Upper lobe of left lung (tissue), 6 donors: ENCODE measurements around the gene AZU1. TPM values are rescaled to one million over a fixed set of nuclear protein-coding genes. Genes with fewer than 3 reads are reported as not detected.
"Not testable (repeated sequence)": the region's sequence is repeated elsewhere in the genome, so short reads cannot be mapped to it uniquely, and the experiment has no call there.

Source experiments
- ATAC-seq, 2 donors: fragments of 200-7000 bp; cut with Tn5 transposase; one replicate each; pipeline ENCODE4 v1.9.1; 2022; ENCODE audit warnings: mild to moderate bottlenecking in 2 of 2, moderate library complexity in 2 of 2; ENCODE audit not compliant: low FRiP score in 2 of 2
- DNase-seq, 2 donors: peaks; one replicate each; pipeline ENCODE4 v3.0.0-alpha.2; 2019 to 2020
- H3K27ac ChIP-seq, 4 donors: fragments of 200-600 bp; sonication (generic); one replicate each; pipeline ENCODE4 v1.5.1; 2016 to 2019
- H3K27me3 ChIP-seq, 4 donors: fragments of 200-600 bp; sonication (generic); one replicate each; pipeline ENCODE4 v1.5.1; 2017 to 2019
- H3K36me3 ChIP-seq, 4 donors: fragments of 200-600 bp; sonication (generic); one replicate each; pipeline ENCODE4 v1.5.1; 2016 to 2019
- H3K4me1 ChIP-seq, 4 donors: fragments of 200-600 bp; sonication (generic); one replicate each; pipeline ENCODE4 v1.5.1; 2018 to 2019
- H3K4me3 ChIP-seq, 4 donors: fragments of 200-600 bp; sonication (generic); one replicate each; pipeline ENCODE4 v1.5.1; 2017 to 2019; ENCODE audit warnings: mild to moderate bottlenecking in 2 of 4, moderate library complexity in 1 of 4
- H3K9me3 ChIP-seq, 4 donors: fragments of 200-600 bp; sonication (generic); one replicate each; pipeline ENCODE4 v1.5.1; 2018 to 2019
- EP300 ChIP-seq, 4 donors: sonication (generic); formaldehyde crosslinking; IDR thresholded peaks; one replicate each; pipeline ENCODE4 v1.5.1; 2017; ENCODE audit warnings: antibody characterized with exemption in 4 of 4, control low read depth in 2 of 4
- POLR2A ChIP-seq, 4 donors: fragments of 450-650 bp; IDR thresholded peaks; one replicate each; pipeline ENCODE4 v1.5.1; 2016 to 2017; ENCODE audit warnings: antibody characterized with exemption in 4 of 4, mild to moderate bottlenecking in 2 of 4
- POLR2AphosphoS5 ChIP-seq, 2 donors: sonication (generic); formaldehyde crosslinking; IDR thresholded peaks; one replicate each; pipeline ENCODE4 v1.5.1; 2017; ENCODE audit warnings: antibody characterized with exemption in 2 of 2
- WGBS, 2 donors: methylation state at CpG; one replicate each; pipeline ENCODE4 v1.1.5; 2017 to 2018; 5-methylcytosine and 5-hydroxymethylcytosine counted together
- total RNA-seq, 6 donors: library from RNA; depleted of rRNA in 4 of 6; stranded (reverse); fragments of >200 nt in 4 of 6; gene quantifications; one replicate each; pipeline versions ENCODE4 v1.1.0 to v1.2.1, GENCODE V29; 2016 to 2021
- TF ChIP-seq, protein P1 (sequence below), 6 experiments: fragments of 450-650 bp in 4 of 6; fragments of 200-600 bp in 2 of 6; sonication (generic) in 2 of 6; IDR thresholded peaks; one replicate each; pipeline ENCODE4 v1.5.1; 2016 to 2019; ENCODE audit warnings: antibody characterized with exemption in 6 of 6
- donor health status: DM: no; HTN: no; CAD: no; lungs with moderate emphysema.
- donor health status: DM: no; HTN: yes; CAD: no; lungs with severe emphysema.

AZU1 gene
- total RNA-seq, 6 donors from 2014 or later: 2.0 to 13.6 (median 5.3) TPM

DNA sequence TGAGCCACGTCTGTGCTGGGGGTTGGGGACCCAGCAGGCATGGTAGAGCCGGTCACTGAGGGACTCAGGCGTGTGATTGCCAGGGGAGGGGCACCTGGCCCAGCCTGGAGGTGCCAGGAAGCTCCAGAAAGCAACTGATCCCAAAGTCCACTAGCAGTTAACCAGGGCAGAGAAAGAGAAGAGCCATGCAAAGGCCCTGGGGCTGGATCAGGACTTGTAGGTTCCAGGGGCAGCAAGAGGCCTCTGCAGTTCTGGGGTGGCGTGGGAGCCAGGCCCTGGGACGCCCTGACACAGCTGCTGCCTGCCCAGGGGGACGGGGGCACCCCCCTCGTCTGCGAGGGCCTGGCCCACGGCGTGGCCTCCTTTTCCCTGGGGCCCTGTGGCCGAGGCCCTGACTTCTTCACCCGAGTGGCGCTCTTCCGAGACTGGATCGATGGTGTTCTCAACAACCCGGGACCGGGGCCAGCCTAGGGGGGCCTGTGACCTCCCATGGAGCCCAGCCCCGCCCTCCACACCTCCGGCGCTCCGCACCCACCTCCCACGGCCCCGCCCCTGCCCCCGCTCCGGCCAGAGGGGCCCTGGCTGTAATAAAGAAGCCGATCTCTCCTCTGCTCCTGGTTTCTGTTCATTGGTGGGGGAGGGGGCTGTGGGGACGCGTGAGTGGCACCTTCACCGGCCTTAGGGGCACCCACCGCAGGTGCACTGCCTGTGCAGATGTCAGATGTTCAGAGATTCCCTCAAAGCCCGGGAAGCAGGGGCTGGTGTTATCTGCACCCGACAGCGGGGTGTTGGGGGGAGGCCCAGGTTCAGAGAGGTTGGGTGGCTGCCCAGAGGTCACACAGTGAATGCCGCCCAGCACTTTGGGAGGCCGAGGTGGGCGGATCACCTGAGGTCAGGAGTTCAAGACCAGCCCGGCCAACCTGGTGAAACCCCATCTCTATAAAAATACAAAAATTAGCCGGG lies 4.1 kb downstream of the AZU1 start:
- TF ChIP-seq, protein P1, sequence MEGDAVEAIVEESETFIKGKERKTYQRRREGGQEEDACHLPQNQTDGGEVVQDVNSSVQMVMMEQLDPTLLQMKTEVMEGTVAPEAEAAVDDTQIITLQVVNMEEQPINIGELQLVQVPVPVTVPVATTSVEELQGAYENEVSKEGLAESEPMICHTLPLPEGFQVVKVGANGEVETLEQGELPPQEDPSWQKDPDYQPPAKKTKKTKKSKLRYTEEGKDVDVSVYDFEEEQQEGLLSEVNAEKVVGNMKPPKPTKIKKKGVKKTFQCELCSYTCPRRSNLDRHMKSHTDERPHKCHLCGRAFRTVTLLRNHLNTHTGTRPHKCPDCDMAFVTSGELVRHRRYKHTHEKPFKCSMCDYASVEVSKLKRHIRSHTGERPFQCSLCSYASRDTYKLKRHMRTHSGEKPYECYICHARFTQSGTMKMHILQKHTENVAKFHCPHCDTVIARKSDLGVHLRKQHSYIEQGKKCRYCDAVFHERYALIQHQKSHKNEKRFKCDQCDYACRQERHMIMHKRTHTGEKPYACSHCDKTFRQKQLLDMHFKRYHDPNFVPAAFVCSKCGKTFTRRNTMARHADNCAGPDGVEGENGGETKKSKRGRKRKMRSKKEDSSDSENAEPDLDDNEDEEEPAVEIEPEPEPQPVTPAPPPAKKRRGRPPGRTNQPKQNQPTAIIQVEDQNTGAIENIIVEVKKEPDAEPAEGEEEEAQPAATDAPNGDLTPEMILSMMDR (IDR thresholded peaks at IDR 0.05): no peak
- TF ChIP-seq POLR2AphosphoS5 (IDR thresholded peaks at IDR 0.05) (no peak), EP300 (IDR thresholded peaks at IDR 0.05) (no peak)
- peaks cover 0 to 4% (median 0%) of the 10 kb centered on the region in 4 donors for H3K27me3 ChIP-seq

DNA sequence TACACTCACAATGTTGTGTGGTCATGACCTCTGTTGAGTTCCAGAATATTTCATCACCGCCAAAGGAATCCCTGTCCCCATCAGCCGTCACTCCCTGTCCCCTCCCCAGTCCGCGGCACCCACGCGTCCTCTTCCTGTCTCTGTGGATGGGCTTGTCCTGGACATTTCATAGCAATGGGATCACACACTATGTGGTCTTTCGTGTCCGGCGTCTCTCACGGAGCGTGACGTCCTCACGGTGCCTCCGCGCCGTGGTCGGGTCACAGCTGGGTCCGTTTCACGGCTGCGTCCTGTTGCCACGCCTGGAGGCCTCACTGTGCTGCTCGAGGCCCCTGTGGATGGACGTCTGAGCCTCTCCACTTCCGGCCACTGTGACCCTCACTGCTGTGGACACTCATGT lies 6.6 kb downstream of the AZU1 start:
- TF ChIP-seq, protein P1 (IDR thresholded peaks at IDR 0.05): no peak
- TF ChIP-seq POLR2A (IDR thresholded peaks at IDR 0.05) (no peak), POLR2AphosphoS5 (IDR thresholded peaks at IDR 0.05) (peak in 1 of 2 donors; percentile 9), EP300 (IDR thresholded peaks at IDR 0.05) (no peak)
- Histone ChIP-seq H3K27me3 (peaks cover 0 to 4% (median 0%) of the 10 kb centered on the region in 4 donors), H3K36me3 (no peaks in the 10 kb centered on the region), H3K4me3 (no peak overlapping the region), H3K4me1 (peaks cover 0 to 4% (median 1%) of the 10 kb centered on the region in 4 donors), H3K27ac (no peak overlapping the region), H3K9me3 (no peaks in the 10 kb centered on the region)
- 62 to 65% methylated on average over 24 of the region's 24 CpGs for WGBS, 2 donors
- DNase-seq (no peak), ATAC-seq (peak in 1 of 2 donors; percentile 37)

More for the DNA sequence above, 4.1 kb downstream of the AZU1 start:
- WGBS, 2 donors: 53 to 58% methylated on average over 17 to 32 of the region's 38 CpGs
- no peaks in the 10 kb centered on the region for H3K9me3 ChIP-seq
- no peak overlapping the region for H3K4me3 ChIP-seq
- ATAC-seq: no peak
- H3K27ac ChIP-seq: no peak overlapping the region
- H3K36me3 ChIP-seq: no peaks in the 10 kb centered on the region
- no peak for DNase-seq
- peaks cover 6 to 15% (median 11%) of the 10 kb centered on the region in 4 donors for H3K4me1 ChIP-seq

DNA sequence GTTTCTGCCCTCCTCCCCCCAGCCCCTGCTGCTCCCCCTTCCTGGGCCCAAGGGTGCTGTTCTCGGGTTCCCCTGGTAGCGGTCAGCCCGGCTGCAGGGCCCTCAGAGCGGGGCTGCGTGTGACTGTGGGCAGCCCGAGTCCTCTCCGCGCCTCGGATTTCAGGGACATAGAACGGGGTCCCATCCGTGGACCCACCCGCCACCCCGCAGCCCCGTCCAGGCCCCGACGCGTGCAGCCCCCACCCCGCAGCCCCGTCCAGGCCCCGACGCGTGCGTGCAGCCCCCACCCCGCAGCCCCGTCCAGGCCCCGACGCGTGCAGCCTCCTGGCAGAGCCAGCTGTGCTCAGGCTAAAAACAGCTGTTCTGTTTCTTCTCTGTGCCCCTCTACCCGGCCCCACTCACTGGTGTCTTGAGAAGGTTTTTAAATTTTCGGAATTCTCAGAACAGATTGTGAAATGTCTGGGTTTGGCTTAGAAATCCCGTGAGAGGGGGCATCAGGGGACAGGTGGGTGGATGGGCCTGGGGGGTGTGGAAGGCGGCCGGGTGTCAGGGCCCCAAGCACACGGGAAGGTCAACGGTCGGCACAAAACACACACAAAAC lies 7.7 kb downstream of the AZU1 start:
- WGBS, 2 donors: 60 to 62% methylated on average over 19 to 30 of the region's 36 CpGs
- Histone ChIP-seq H3K9me3 (no peaks in the 10 kb centered on the region), H3K4me3 (no peak overlapping the region), H3K36me3 (no peaks in the 10 kb centered on the region), H3K4me1 (peaks cover 0 to 6% (median 3%) of the 10 kb centered on the region in 4 donors), H3K27me3 (peaks cover 0 to 4% (median 0%) of the 10 kb centered on the region in 4 donors), H3K27ac (no peak overlapping the region)
- no peak for DNase-seq
- peak; percentile 52 to 71 for ATAC-seq
- no peak for TF ChIP-seq EP300 (IDR thresholded peaks at IDR 0.05)
- TF ChIP-seq, protein P1 (IDR thresholded peaks at IDR 0.05): no peak
- TF ChIP-seq POLR2AphosphoS5 (IDR thresholded peaks at IDR 0.05): no peak
- no peak for TF ChIP-seq POLR2A (IDR thresholded peaks at IDR 0.05)

DNA sequence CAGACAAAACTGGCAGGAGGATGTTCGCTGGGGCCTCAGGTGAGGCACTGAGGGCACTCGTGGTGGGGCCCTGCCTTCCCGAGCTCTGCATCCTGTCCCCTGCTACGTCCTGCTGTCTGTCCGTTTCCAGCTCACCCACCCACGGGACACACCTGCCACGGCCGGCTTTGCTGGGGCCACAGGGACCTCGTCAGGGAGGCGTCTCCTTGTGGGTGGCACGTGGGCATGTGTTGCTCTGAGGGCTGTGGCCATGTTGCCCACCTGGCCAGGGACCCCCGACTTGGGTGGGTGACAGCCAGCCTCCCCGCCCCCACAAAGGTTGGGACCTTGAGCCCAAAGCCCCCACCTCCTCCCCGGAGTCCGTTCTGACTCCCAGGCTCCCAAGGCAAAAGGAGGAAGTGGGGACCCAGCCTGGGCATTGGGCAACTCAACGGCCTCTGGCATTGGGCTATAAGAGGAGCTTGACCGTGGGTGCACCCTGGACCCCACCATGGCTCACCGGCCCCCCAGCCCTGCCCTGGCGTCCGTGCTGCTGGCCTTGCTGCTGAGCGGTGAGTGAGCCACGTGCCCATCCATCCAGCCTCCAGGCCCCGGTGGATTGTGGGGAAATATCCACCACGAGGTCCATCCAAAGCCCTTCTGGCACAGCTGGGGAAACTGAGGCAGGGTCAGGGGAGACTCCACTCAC lies 13.0 kb downstream of the AZU1 start, which contains the start of gene PRTN3:
Gene PRTN3, plus strand, starts transcription at position 481 of the 688 bp plus-strand sequence. Its CDS starts 10 bp downstream, at position 491.
- H3K27ac ChIP-seq: no peak within 1 kb of the TSS
- peaks cover 11 to 22% (median 17%) of the 10 kb centered on the region in 4 donors for H3K4me1 ChIP-seq
- H3K4me3 ChIP-seq: no peak within 1 kb of the TSS
- ATAC-seq: peak; percentile 32 to 34
- TF ChIP-seq POLR2AphosphoS5 (IDR thresholded peaks at IDR 0.05) (no peak), POLR2A (IDR thresholded peaks at IDR 0.05) (no peak), EP300 (IDR thresholded peaks at IDR 0.05) (no peak)
- TF ChIP-seq, protein P1 (IDR thresholded peaks at IDR 0.05): no peak
- no peaks in the 10 kb centered on the region for H3K9me3 ChIP-seq
- peaks cover 0 to 16% (median 11%) of the 10 kb centered on the region in 4 donors for H3K27me3 ChIP-seq
- peak in 1 of 2 donors; percentile 51 for DNase-seq
- 61 to 64% methylated on average over 7 to 19 of the region's 24 CpGs for WGBS, 2 donors
- no peaks in the 10 kb centered on the region for H3K36me3 ChIP-seq

DNA sequence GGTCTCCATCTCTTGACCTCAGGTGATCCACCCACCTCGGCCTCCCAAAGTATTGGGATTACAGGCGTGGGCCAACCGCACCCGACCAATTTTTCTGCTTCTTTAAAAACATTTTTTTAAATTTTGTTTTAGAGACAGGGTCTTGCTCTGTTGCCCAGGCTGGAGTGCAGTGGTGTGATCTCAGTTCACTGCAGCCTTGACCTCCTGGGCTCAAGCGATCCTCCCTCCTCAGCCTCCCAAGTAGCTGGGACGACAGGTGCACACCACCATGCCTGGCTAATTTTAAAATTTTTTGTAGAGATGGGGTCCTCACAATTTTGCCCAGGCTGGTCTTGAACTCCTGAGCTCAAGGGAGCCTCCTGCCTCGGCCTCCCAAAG lies 15.2 kb downstream of the AZU1 start:
- H3K9me3 ChIP-seq, ATAC-seq, H3K27ac ChIP-seq, H3K4me3 ChIP-seq, DNase-seq, H3K36me3 ChIP-seq: not testable (repeated sequence)
- WGBS, 2 donors: 76 to 81% methylated on average over 7 of the region's 7 CpGs
- H3K4me1 ChIP-seq: peaks cover 11 to 22% (median 20%) of the 10 kb centered on the region in 4 donors
- peaks cover 0 to 24% (median 9%) of the 10 kb centered on the region in 4 donors for H3K27me3 ChIP-seq
